HFF-Myc (cell line): Measurements from ENCODE around the gene GLOD4.
"Not testable (repeated sequence)": the region's sequence is repeated elsewhere in the genome, so short reads cannot be mapped to it uniquely, and the experiment has no call there.

Experiments used
- DNase-seq: peaks from one replicate; pipeline ENCODE4 v3.0.0-alpha.2; 2011; ENCODE audit warnings: low read depth; ENCODE audit errors: extremely low read depth
- H3K4me3 ChIP-seq: replicated peaks from 2 replicates; pipeline ENCODE4 v1.5.1; 2011; ENCODE audit warnings: low read depth, mild to moderate bottlenecking, control low read depth, low read length
- CTCF ChIP-seq: IDR thresholded peaks from 2 replicates; pipeline ENCODE4 v1.5.1; 2012; ENCODE audit warnings: mild to moderate bottlenecking, low read depth, low read length, control low read depth; ENCODE audit errors: missing control alignments

Gene GLOD4

GRCh38 chr17:789160-789840, 7.2 kb upstream of the GLOD4 start:
- DNase-seq = no peak
- TF ChIP-seq CTCF = no peak
- H3K4me3 ChIP-seq = no peak overlapping the region

GRCh38 chr17:788551-788950, 6.5 kb upstream of the GLOD4 start:
- DNase-seq = no peak
- TF ChIP-seq CTCF = no peak
- H3K4me3 ChIP-seq = no peak overlapping the region

- DNase-seq = no peak
- TF ChIP-seq CTCF = no peak
- H3K4me3 ChIP-seq = no peak overlapping the region
These were observed 5.7 kb upstream of the GLOD4 start for GRCh38 chr17:787641-788221.

GRCh38 chr17:785901-786300, 3.8 kb upstream of the GLOD4 start:
- not testable (repeated sequence) for DNase-seq, H3K4me3 ChIP-seq

- no peak for DNase-seq
- TF ChIP-seq CTCF = no peak
- peak overlapping the region; percentile 98 for H3K4me3 ChIP-seq
These were observed 2.1 kb upstream of the GLOD4 start for GRCh38 chr17:784143-784542.

GRCh38 chr17:778096-778495, 4.0 kb downstream of the GLOD4 start:
- DNase-seq = no peak
- no peak overlapping the region for H3K4me3 ChIP-seq
- no peak for TF ChIP-seq CTCF

- no peak overlapping the region for H3K4me3 ChIP-seq
- DNase-seq = no peak
- TF ChIP-seq CTCF = no peak
These were observed 7.8 kb downstream of the GLOD4 start for GRCh38 chr17:774313-774584.
